ENCODE data around the gene TTC23. TPM values are rescaled to one million over a fixed set of nuclear protein-coding genes. Genes with fewer than 3 reads are reported as not detected.
"Not testable (repeated sequence)": the region's sequence is repeated elsewhere in the genome, so short reads cannot be mapped to it uniquely, and the experiment has no call there.

TTC23 gene
- total and polyA plus RNA-seq, 4 donors: 8.3 to 33.6 (median 20.3) TPM

DNA sequence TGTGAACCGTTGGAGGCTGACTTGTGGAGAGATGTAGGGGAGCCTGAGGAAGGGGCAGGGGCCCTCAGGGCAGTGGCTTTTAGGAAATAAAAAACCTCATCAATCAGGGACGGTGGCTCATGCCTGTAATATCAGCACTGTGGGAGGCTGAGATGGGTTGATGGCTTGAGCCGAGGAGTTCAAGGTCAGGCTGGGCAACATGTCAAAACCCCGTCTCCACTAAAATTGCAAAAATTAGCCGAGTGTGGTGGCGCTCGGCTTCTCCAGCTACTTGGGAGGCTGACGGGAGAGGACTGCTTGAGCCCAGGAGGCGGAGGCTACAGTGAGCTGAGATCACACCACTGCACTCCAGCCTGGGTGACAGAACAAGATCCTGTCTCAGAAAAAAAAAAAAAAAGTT, 7.6 kb downstream of the TTC23 start:
- intact Hi-C loops (cut with DNase I): no loop called here
- 88 to 91% methylated on average over 9 of the region's 9 CpGs for WGBS, 2 donors

DNA sequence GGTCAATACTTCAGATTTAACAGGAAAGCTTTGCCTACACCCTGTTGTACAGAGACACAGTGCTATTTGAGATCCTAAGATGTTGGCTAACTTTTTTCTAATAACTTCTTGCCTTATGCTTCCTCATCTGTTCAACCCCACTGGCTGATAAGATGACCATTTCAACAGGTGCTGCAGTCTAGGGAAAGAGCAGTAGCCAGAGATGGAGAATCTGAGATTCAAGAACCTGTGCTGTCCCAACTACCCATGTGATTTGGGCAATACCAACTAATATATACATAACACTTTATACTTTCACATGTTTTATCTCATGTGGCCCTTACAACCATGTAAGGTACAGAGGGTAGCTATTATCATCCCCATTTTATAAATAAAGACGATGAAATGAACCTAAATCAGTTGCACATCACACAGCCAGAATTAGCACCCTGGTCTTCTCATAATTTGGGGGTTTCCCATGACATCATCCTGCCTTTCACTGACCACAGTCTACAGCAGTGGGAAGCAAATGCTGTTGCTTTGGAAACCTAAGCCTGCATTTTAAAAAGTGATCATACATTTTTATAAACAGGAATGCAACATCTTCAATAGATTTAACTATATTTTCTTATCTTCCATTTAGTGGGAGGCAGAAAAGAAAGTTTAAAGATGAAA, 9.7 kb downstream of the TTC23 start:
- WGBS, 2 donors: 81 to 83% methylated on average over 1 of the region's 1 CpG

More for the DNA sequence above, 7.6 kb downstream of the TTC23 start:
- no peaks in the 10 kb centered on the region for H3K27me3 ChIP-seq (ENCODE audit: control insufficient read depth in 1 of 2, insufficient read depth in 2 of 2, low read length in 1 of 2)
- no peaks in the 10 kb centered on the region for H3K9me3 ChIP-seq (ENCODE audit: control insufficient read depth, low read length)
- no peaks in the 10 kb centered on the region for H3K4me1 ChIP-seq (ENCODE audit: control insufficient read depth in 1 of 2, insufficient read depth in 2 of 2, low read length in 2 of 2)
- H3K4me3 ChIP-seq (ENCODE audit: low read length in 2 of 2): no peak overlapping the region
- DNase-seq (no peak), ATAC-seq (ENCODE audit: low FRiP score) (no peak)
- H3K27ac ChIP-seq (ENCODE audit: low read depth in 1 of 2, low read length in 2 of 2): no peak overlapping the region
- H3K36me3 ChIP-seq (ENCODE audit: control insufficient read depth in 1 of 2, insufficient read depth in 2 of 2, low read length in 1 of 2): peaks cover 0 to 2% of the 10 kb centered on the region in 2 donors

DNA sequence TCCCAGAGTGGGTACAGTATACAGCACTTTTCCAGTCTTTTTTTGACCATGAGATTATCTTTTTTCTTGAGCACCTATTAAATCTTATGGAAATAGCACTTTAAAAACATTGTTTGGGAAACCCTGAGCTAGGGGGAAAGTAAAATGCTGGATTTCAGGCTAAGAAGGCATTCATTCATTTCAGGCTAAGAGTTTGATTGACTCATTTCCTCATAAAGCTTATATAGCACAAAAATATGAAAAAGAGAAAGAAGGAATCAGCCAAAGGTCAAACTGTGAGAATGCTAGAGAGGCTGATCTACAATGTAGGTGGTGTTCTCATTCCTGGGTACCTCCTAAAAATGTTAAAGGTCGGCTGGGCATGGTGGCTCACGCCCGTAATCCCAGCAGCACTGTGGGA, 10.5 kb downstream of the TTC23 start:
- WGBS, 2 donors: 94 to 96% methylated on average over 3 of the region's 3 CpGs
- no peaks in the 10 kb centered on the region for H3K9me3 ChIP-seq (ENCODE audit: control insufficient read depth, low read length)
- intact Hi-C loops (cut with DNase I): no loop called here
- no peak overlapping the region for H3K27ac ChIP-seq (ENCODE audit: low read depth in 1 of 2, low read length in 2 of 2)
- H3K4me1 ChIP-seq (ENCODE audit: control insufficient read depth in 1 of 2, insufficient read depth in 2 of 2, low read length in 2 of 2): no peaks in the 10 kb centered on the region
- peaks cover 0 to 2% of the 10 kb centered on the region in 2 donors for H3K36me3 ChIP-seq (ENCODE audit: control insufficient read depth in 1 of 2, insufficient read depth in 2 of 2, low read length in 1 of 2)
- DNase-seq: no peak
- H3K4me3 ChIP-seq (ENCODE audit: low read length in 2 of 2): no peak overlapping the region
- no peak for ATAC-seq (ENCODE audit: low FRiP score)
- H3K27me3 ChIP-seq (ENCODE audit: control insufficient read depth in 1 of 2, insufficient read depth in 2 of 2, low read length in 1 of 2): no peaks in the 10 kb centered on the region

More for the DNA sequence above, 9.7 kb downstream of the TTC23 start:
- Histone ChIP-seq H3K27ac (ENCODE audit: low read depth in 1 of 2, low read length in 2 of 2) (no peak overlapping the region), H3K36me3 (ENCODE audit: control insufficient read depth in 1 of 2, insufficient read depth in 2 of 2, low read length in 1 of 2) (peaks cover 0 to 2% of the 10 kb centered on the region in 2 donors), H3K9me3 (ENCODE audit: control insufficient read depth, low read length) (no peaks in the 10 kb centered on the region), H3K27me3 (ENCODE audit: control insufficient read depth in 1 of 2, insufficient read depth in 2 of 2, low read length in 1 of 2) (no peaks in the 10 kb centered on the region), H3K4me1 (ENCODE audit: control insufficient read depth in 1 of 2, insufficient read depth in 2 of 2, low read length in 2 of 2) (no peaks in the 10 kb centered on the region), H3K4me3 (ENCODE audit: low read length in 2 of 2) (no peak overlapping the region)
- ATAC-seq (ENCODE audit: low FRiP score) (no peak), DNase-seq (no peak)
- intact Hi-C loops (cut with DNase I): no loop called here

DNA sequence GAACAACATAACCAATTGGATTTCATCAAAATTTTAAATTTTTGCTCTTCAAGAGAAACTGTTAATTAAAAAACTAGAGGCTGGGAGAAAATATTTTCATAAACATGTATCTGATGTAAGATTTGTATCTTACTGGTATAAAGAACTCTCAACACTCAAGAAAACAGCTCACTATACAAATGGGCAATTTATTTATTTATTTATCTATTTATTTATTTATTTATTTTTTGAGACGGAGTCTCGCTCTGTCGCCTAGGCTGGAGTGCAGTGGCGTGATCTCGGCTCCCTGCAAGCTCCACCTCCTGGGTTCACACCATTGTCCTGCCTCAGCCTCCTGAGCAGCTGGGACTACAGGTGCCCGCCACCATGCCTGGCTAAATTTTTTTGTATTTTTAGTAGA, 15.2 kb downstream of the TTC23 start:
- H3K27ac ChIP-seq (ENCODE audit: low read depth in 1 of 2, low read length in 2 of 2); H3K4me3 ChIP-seq (ENCODE audit: low read length in 2 of 2); H3K9me3 ChIP-seq (ENCODE audit: control insufficient read depth, low read length); DNase-seq; ATAC-seq (ENCODE audit: low FRiP score); H3K4me1 ChIP-seq (ENCODE audit: control insufficient read depth in 1 of 2, insufficient read depth in 2 of 2, low read length in 2 of 2); intact Hi-C loops (cut with DNase I); H3K36me3 ChIP-seq (ENCODE audit: control insufficient read depth in 1 of 2, insufficient read depth in 2 of 2, low read length in 1 of 2); H3K27me3 ChIP-seq (ENCODE audit: control insufficient read depth in 1 of 2, insufficient read depth in 2 of 2, low read length in 1 of 2): not testable (repeated sequence)
- 93 to 98% methylated on average over 6 of the region's 6 CpGs for WGBS, 2 donors

DNA sequence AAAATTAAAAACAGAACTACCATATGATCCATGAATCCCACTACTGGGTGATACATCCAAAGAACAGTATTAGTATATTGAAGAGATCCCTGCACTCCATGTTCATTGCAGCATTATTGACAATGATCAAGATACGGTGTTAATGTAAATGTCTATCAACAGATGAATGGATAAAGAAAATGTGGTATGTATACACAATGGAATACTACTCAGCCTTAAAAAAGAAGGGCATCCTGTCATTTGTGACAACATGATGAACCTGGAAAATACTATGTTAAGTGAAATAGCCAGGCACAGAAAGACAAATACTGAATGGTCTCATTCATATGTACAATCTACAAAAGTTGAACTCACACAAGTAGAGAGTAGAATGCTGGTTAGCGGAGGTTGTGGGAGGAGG, 16.6 kb downstream of the TTC23 start:
- no peaks in the 10 kb centered on the region for H3K4me1 ChIP-seq (ENCODE audit: control insufficient read depth in 1 of 2, insufficient read depth in 2 of 2, low read length in 2 of 2)
- H3K4me3 ChIP-seq (ENCODE audit: low read length in 2 of 2): no peak overlapping the region
- H3K27me3 ChIP-seq (ENCODE audit: control insufficient read depth in 1 of 2, insufficient read depth in 2 of 2, low read length in 1 of 2): no peaks in the 10 kb centered on the region
- DNase-seq: no peak
- intact Hi-C loops (cut with DNase I): no loop called here
- no peaks in the 10 kb centered on the region for H3K9me3 ChIP-seq (ENCODE audit: control insufficient read depth, low read length)
- H3K36me3 ChIP-seq (ENCODE audit: control insufficient read depth in 1 of 2, insufficient read depth in 2 of 2, low read length in 1 of 2): peaks cover 0 to under 1% of the 10 kb centered on the region in 2 donors
- H3K27ac ChIP-seq (ENCODE audit: low read depth in 1 of 2, low read length in 2 of 2): no peak overlapping the region
- WGBS, 2 donors: 98 to 99% methylated on average over 2 of the region's 2 CpGs
- no peak for ATAC-seq (ENCODE audit: low FRiP score)

DNA sequence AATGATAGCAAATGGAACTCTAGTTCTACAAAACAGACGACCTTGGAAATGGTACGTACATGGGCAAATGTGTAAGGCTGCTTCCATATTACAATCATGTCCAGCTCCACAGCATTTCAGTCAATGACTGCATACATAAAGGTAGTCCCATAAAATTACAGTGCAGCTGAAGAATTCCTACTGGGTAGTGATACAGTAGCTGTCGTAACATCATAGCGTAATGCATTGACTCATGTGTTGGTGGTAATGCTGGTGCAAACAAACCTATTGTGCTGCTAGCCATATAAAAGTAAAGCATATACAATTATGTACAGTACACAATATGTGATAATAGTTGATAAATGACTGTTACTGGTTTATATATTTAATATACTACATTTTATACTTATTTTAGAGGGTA, 18.5 kb downstream of the TTC23 start:
- Histone ChIP-seq H3K4me1 (ENCODE audit: control insufficient read depth in 1 of 2, insufficient read depth in 2 of 2, low read length in 2 of 2) (no peaks in the 10 kb centered on the region), H3K9me3 (ENCODE audit: control insufficient read depth, low read length) (no peaks in the 10 kb centered on the region), H3K4me3 (ENCODE audit: low read length in 2 of 2) (no peak overlapping the region), H3K36me3 (ENCODE audit: control insufficient read depth in 1 of 2, insufficient read depth in 2 of 2, low read length in 1 of 2) (peaks cover 0 to 2% of the 10 kb centered on the region in 2 donors), H3K27ac (ENCODE audit: low read depth in 1 of 2, low read length in 2 of 2) (no peak overlapping the region), H3K27me3 (ENCODE audit: control insufficient read depth in 1 of 2, insufficient read depth in 2 of 2, low read length in 1 of 2) (no peaks in the 10 kb centered on the region)
- WGBS, 2 donors: 95 to 98% methylated on average over 4 of the region's 4 CpGs
- intact Hi-C loops (cut with DNase I): no loop called here
- no peak for ATAC-seq (ENCODE audit: low FRiP score)
- no peak for DNase-seq

DNA sequence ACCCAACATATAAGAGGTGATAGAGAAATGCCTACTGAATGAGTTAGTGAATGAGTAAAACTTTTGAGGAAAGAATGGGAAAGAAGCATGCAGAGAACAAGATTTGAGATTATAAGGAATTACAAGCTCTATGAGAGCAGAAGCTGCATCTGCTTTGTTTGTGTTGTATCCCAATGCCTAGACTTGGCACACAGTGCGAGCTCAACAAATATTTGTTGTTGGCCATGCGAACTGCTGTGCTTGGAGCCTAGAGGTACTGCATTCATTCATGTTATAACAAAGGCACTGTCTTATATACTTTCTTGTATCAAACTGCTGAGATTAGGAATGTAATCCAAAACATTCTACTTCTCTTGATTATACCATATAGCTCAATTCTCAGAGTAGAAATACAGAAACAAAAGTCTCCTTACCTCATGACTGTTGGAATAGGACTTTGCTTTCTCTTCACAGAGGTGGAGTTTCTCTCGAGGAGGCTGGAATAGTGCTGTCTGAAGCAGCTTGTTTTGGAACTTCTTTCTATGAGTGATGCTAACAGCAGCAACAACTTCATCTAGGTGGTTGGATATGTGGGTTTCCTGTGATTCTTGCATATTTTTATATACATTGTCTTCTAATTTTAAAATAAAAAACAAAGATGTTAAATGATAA, 21.1 kb downstream of the TTC23 start:
- no peaks in the 10 kb centered on the region for H3K9me3 ChIP-seq (ENCODE audit: control insufficient read depth, low read length)
- DNase-seq (no peak), ATAC-seq (ENCODE audit: low FRiP score) (no peak)
- intact Hi-C loops (cut with DNase I): no loop called here
- 93 to 96% methylated on average over 3 of the region's 3 CpGs for whole genome bisulfite sequencing, 2 donors
- no peaks in the 10 kb centered on the region for H3K27me3 ChIP-seq (ENCODE audit: control insufficient read depth in 1 of 2, insufficient read depth in 2 of 2, low read length in 1 of 2)
- no peak overlapping the region for H3K4me3 ChIP-seq (ENCODE audit: low read length in 2 of 2)
- H3K36me3 ChIP-seq (ENCODE audit: control insufficient read depth in 1 of 2, insufficient read depth in 2 of 2, low read length in 1 of 2): peaks cover 3 to 15% of the 10 kb centered on the region in 2 donors
- no peak overlapping the region for H3K27ac ChIP-seq (ENCODE audit: low read depth in 1 of 2, low read length in 2 of 2)
- no peaks in the 10 kb centered on the region for H3K4me1 ChIP-seq (ENCODE audit: control insufficient read depth in 1 of 2, insufficient read depth in 2 of 2, low read length in 2 of 2)

DNA sequence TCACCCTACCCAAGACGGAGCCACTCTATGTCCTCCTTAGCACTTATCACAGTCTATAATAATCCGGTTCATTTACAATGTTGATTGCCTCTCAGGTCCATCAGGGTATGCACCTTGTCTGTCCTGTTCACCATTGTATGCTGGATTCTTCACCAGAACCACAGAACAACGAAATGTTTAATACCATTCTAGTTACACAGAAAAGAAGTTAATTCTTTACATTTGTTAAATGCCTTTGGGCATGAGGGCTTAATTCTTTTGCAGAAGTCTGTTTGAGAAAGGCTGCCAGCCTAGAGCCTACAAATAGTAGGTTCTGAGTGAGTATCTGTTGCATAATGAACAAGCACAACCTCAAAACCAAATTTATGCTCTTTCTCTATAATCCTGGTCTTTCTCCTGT, 22.6 kb downstream of the TTC23 start:
- intact Hi-C loops (cut with DNase I): no loop called here
- H3K36me3 ChIP-seq (ENCODE audit: control insufficient read depth in 1 of 2, insufficient read depth in 2 of 2, low read length in 1 of 2): peaks cover 7 to 15% of the 10 kb centered on the region in 2 donors
- DNase-seq (no peak), ATAC-seq (ENCODE audit: low FRiP score) (no peak)
- no peak overlapping the region for H3K4me3 ChIP-seq (ENCODE audit: low read length in 2 of 2)
- H3K4me1 ChIP-seq (ENCODE audit: control insufficient read depth in 1 of 2, insufficient read depth in 2 of 2, low read length in 2 of 2): no peaks in the 10 kb centered on the region
- whole genome bisulfite sequencing, 2 donors: 40 to 59% methylated on average over 3 of the region's 3 CpGs
- H3K9me3 ChIP-seq (ENCODE audit: control insufficient read depth, low read length): no peaks in the 10 kb centered on the region
- no peaks in the 10 kb centered on the region for H3K27me3 ChIP-seq (ENCODE audit: control insufficient read depth in 1 of 2, insufficient read depth in 2 of 2, low read length in 1 of 2)
- H3K27ac ChIP-seq (ENCODE audit: low read depth in 1 of 2, low read length in 2 of 2): no peak overlapping the region

Data from aorta (tissue), 5 donors.